Testis (tissue), 3 donors: ENCODE measurements around the gene AOC2. TPM values are rescaled to one million over a fixed set of nuclear protein-coding genes. Genes with fewer than 3 reads are reported as not detected.

Experiments used
- DNase-seq: peaks from one replicate; pipeline ENCODE4 v3.0.0-alpha.2; 2019
- H3K27ac ChIP-seq, 2 donors: fragments of 200-600 bp; sonication (generic); one replicate each; pipeline ENCODE4 v1.5.1; 2019
- H3K27me3 ChIP-seq: fragments of 200-600 bp; sonication (generic); one replicate; pipeline ENCODE4 v1.5.1; 2019
- H3K36me3 ChIP-seq: fragments of 200-600 bp; sonication (generic); one replicate; pipeline ENCODE4 v1.5.1; 2017; ENCODE audit warnings: low read depth; ENCODE audit errors: missing control alignments
- H3K4me1 ChIP-seq: fragments of 200-600 bp; sonication (generic); one replicate; pipeline ENCODE4 v1.5.1; 2019
- H3K4me3 ChIP-seq, 2 donors: fragments of 200-600 bp; sonication (generic); one replicate each; pipeline ENCODE4 v1.5.1; 2017 to 2019
- H3K9me3 ChIP-seq: fragments of 200-600 bp; sonication (generic); one replicate; pipeline ENCODE4 v1.5.1; 2017
- CTCF ChIP-seq, 3 experiments: fragments of 450-650 bp in 2 of 3; fragments of 200-600 bp in 1 of 3; sonication (generic) in 1 of 3; IDR thresholded peaks; one replicate each; pipeline ENCODE4 v1.5.1; 2016 to 2019; ENCODE audit warnings: antibody characterized with exemption in 3 of 3, mild to moderate bottlenecking in 2 of 3, moderate library complexity in 1 of 3
- POLR2A ChIP-seq: fragments of 450-650 bp; IDR thresholded peaks from one replicate; pipeline ENCODE4 v1.6.1; 2017; ENCODE audit warnings: antibody characterized with exemption, mild to moderate bottlenecking, moderate library complexity
- WGBS, 2 donors: methylation state at CpG; one replicate each; pipeline ENCODE4 v1.1.5; 2018; 5-methylcytosine and 5-hydroxymethylcytosine counted together
- intact Hi-C: fragments of 100-400 bp; cut with DNase I; formaldehyde crosslinking; loops from one replicate; pipeline ENCODE4 v1.15.1; 2023; ENCODE audit warnings: low total_unique reads
- polyA plus RNA-seq: library from polyadenylated mRNA; stranded (reverse); fragments of 350-450 nt; fragmentation: Illumina TruSeq; extraction: RNeasy Lipid Tissue Mini Kit (QIAGEN cat#74804); gene quantifications from one replicate; pipeline ENCODE4 v1.2.3, GENCODE V29; 2014; ENCODE audit warnings: low read depth, low replicate concordance; ENCODE audit not compliant: insufficient read depth
- total RNA-seq, 2 donors: library from RNA; depleted of rRNA; stranded (reverse); fragments of >200 nt; gene quantifications; one replicate each; pipeline ENCODE4 v1.2.3, GENCODE V29; 2016

The AOC2 gene
- total and polyA plus RNA-seq, 3 donors from 2014 or later, result 5.7 to 14.6 (median 10.3) TPM

DNA sequence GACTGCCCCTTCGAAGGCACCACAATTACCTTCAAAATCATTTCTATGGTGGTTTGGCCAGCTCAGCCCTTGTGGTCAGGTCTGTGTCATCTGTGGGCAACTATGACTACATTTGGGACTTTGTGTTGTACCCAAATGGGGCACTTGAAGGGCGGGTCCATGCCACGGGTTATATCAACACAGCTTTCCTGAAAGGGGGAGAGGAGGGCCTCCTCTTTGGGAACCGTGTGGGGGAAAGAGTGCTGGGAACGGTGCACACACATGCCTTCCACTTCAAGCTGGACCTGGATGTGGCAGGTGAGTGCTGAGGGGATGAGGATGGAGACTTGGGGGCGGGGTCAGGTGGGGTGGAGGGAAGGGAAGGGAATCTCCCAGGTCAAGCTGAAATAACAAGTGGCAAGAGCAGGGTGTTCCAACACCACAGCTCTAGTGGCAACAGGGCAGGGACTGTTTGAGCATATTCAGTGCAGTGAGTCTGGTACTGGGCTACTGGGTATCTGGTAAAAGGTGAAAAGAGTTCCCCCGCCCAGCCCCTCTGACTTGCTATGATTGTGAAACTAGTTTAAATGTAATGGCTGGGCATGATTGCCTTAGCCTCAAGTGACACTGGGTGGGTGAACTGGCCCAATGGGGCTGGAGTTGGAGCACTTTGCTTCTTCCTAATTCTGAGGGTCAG lies 1.7 kb downstream of the AOC2 start:
- TF ChIP-seq CTCF (IDR thresholded peaks at IDR 0.05) (no peak), POLR2A (no peak)
- no peak overlapping the region for H3K27ac ChIP-seq
- 79 to 83% methylated on average over 7 of the region's 7 CpGs for WGBS, 2 donors
- intact Hi-C loops, result no loop called here
- H3K4me1 ChIP-seq, result peaks cover 6% of the 10 kb centered on the region
- no peaks in the 10 kb centered on the region for H3K36me3 ChIP-seq
- H3K27me3 ChIP-seq, result no peaks in the 10 kb centered on the region
- DNase-seq, result no peak
- no peaks in the 10 kb centered on the region for H3K9me3 ChIP-seq
- no peak overlapping the region for H3K4me3 ChIP-seq

DNA sequence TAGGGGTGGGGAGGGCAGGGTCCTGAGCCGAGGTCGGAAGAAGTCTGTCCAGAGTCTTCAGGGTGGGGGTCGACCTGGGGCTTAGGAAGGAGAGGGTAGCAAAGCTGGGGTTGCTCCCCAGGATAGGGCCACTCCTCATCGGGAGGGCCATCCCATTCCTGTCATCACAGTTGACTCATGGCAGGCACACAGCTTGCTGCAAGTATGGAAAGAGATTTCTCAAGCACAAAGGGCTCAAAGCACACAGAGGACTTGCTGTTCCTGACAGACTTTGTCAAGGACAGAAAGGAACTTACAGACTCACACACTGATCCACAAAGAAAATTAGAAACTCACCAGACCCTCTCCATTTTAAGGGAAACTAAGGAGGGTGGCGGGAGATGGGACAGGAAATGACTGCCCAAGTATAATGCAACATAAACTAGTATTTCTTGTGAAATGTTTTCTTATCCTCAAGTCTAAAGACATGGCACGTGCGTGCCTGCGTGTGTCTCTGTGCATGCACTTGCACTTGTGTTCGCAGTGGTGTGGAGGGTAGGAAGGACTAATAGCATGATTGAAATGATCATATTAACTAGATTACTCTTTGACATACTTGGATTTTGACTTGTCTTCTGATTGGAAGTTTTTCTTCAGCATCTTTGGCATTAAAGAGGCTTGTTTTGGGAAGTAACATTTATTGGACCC lies 2.4 kb downstream of the AOC2 start:
- DNase-seq, result no peak
- H3K4me3 ChIP-seq, result no peak overlapping the region
- TF ChIP-seq POLR2A, result no peak
- no peak for TF ChIP-seq CTCF (IDR thresholded peaks at IDR 0.05)
- no peaks in the 10 kb centered on the region for H3K9me3 ChIP-seq
- intact Hi-C loops, result no loop called here
- 56 to 62% methylated on average over 9 of the region's 9 CpGs for WGBS, 2 donors
- no peaks in the 10 kb centered on the region for H3K36me3 ChIP-seq
- H3K27me3 ChIP-seq, result no peaks in the 10 kb centered on the region
- no peak overlapping the region for H3K27ac ChIP-seq
- peaks cover 6% of the 10 kb centered on the region for H3K4me1 ChIP-seq

GRCh38 chr17:42848093-42848492 lies 3.7 kb downstream of the AOC2 start:
- no peak overlapping the region for H3K27ac ChIP-seq
- H3K4me3 ChIP-seq, result no peak overlapping the region
- WGBS, 2 donors, result 76 to 84% methylated on average over 3 of the region's 3 CpGs
- TF ChIP-seq CTCF (IDR thresholded peaks at IDR 0.05), result no peak
- no peak for TF ChIP-seq POLR2A
- H3K4me1 ChIP-seq, result peaks cover 6% of the 10 kb centered on the region
- DNase-seq, result no peak
- H3K27me3 ChIP-seq, result no peaks in the 10 kb centered on the region
- H3K36me3 ChIP-seq, result no peaks in the 10 kb centered on the region
- intact Hi-C loops, result no loop called here
- H3K9me3 ChIP-seq, result no peaks in the 10 kb centered on the region

- H3K27me3 ChIP-seq, result no peaks in the 10 kb centered on the region
- H3K36me3 ChIP-seq, result no peaks in the 10 kb centered on the region
- H3K9me3 ChIP-seq, result no peaks in the 10 kb centered on the region
- TF ChIP-seq POLR2A (no peak), CTCF (IDR thresholded peaks at IDR 0.05) (no peak)
- H3K27ac ChIP-seq, result no peak overlapping the region
- WGBS, 2 donors, result 83 to 92% methylated on average over 7 to 9 of the region's 9 CpGs
- H3K4me1 ChIP-seq, result peaks cover 6% of the 10 kb centered on the region
- no peak for DNase-seq
- H3K4me3 ChIP-seq, result no peak overlapping the region
- intact Hi-C loops, result no loop called here
Observed at GRCh38 chr17:42849031-42849430, 4.7 kb downstream of the AOC2 start.
